Thyroid gland (tissue), 4 donors: ENCODE measurements around the gene OR1N2.

Source experiments
- POLR2A ChIP-seq, 2 donors: fragments of 450-650 bp; IDR thresholded peaks; one replicate each; pipeline ENCODE4 v1.6.1; 2017; ENCODE audit warnings: antibody characterized with exemption in 2 of 2, mild to moderate bottlenecking in 2 of 2, moderate library complexity in 1 of 2
- TF ChIP-seq, protein P1 (sequence below), 6 experiments: fragments of 200-600 bp in 3 of 6; fragments of 450-650 bp in 3 of 6; sonication (generic) in 3 of 6; IDR thresholded peaks; one replicate each; pipeline ENCODE4 v1.5.1; 2016 to 2019; ENCODE audit warnings: antibody characterized with exemption in 6 of 6, mild to moderate bottlenecking in 2 of 6, inconsistent platforms in 1 of 6, moderate library complexity in 1 of 6

DNA sequence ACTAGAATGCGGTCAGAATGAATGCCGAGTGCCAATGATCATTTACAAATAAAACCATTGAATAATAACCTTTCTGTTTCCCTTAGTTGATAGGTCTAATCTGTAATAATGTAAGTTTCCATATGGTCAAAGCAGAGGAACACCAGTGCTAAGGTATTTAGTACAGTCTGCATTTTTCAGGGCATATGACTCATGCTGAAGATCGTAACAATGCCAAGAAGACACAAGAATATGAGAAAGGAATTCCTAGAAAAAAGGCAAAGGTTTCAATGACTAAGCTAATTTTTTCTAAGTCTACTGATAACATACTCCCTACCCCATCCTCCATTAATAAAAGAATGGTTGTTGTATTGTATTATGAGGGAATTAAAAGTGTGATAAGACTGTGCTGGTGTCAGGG, 27.4 kb downstream of the OR1N2 start:
- no peak for TF ChIP-seq POLR2A (IDR thresholded peaks at IDR 0.05)
- TF ChIP-seq, protein P1, sequence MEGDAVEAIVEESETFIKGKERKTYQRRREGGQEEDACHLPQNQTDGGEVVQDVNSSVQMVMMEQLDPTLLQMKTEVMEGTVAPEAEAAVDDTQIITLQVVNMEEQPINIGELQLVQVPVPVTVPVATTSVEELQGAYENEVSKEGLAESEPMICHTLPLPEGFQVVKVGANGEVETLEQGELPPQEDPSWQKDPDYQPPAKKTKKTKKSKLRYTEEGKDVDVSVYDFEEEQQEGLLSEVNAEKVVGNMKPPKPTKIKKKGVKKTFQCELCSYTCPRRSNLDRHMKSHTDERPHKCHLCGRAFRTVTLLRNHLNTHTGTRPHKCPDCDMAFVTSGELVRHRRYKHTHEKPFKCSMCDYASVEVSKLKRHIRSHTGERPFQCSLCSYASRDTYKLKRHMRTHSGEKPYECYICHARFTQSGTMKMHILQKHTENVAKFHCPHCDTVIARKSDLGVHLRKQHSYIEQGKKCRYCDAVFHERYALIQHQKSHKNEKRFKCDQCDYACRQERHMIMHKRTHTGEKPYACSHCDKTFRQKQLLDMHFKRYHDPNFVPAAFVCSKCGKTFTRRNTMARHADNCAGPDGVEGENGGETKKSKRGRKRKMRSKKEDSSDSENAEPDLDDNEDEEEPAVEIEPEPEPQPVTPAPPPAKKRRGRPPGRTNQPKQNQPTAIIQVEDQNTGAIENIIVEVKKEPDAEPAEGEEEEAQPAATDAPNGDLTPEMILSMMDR (IDR thresholded peaks at IDR 0.05) = no peak
